ENCODE data around the gene LRIG3.

GRCh38 chr12:58950739-58951100 lies 30.4 kb upstream of the LRIG3 start:
- no peak for TF ChIP-seq EZH2 (IDR thresholded peaks at IDR 0.05; ENCODE audit: low read length, missing control alignments)
- TF ChIP-seq CTCF (conservative IDR thresholded peaks at IDR 0.05 in 1 of 2, IDR thresholded peaks at IDR 0.05 in 1 of 2; ENCODE audit: low read depth in 1 of 2, low read length in 2 of 2): no peak
